Measurements from ENCODE around the gene NARS2.

DNA sequence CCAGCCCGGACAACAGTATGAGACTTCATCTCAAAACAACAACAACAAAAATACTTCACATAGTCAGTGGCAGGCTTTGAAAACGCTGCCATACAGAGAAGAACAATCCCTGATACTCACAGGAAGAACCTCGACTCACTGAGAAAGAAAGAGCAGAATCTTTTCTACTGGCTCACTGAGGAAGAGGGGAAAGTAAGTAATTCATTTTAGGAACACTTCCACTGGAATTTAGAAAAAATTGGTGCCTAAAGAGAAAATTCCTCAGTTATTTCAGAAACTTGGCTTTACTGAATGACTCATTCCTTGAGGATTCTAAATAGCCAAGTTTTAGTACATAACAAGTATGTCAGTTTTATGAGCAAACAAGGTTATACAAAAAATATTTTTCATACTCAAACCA is 12.3 kb downstream of the NARS2 start:
- TF ChIP-seq ZNF274 (IDR thresholded peaks at IDR 0.05; ENCODE audit: low read depth, low read length) (no peak), YY1 (IDR thresholded peaks at IDR 0.05; ENCODE audit: insufficient read depth, insufficient read length) (no peak), SUZ12 (IDR thresholded peaks at IDR 0.05; ENCODE audit: extremely low read depth, insufficient read depth, insufficient read length) (no peak)

Data from NT2/D1 (cell line).